ENCODE data around the gene PTGES2. TPM values are rescaled to one million over a fixed set of nuclear protein-coding genes. Genes with fewer than 3 reads are reported as not detected.

Gene PTGES2
- total RNA-seq, 1 donor from 2014 or later, result 47.5 TPM

DNA sequence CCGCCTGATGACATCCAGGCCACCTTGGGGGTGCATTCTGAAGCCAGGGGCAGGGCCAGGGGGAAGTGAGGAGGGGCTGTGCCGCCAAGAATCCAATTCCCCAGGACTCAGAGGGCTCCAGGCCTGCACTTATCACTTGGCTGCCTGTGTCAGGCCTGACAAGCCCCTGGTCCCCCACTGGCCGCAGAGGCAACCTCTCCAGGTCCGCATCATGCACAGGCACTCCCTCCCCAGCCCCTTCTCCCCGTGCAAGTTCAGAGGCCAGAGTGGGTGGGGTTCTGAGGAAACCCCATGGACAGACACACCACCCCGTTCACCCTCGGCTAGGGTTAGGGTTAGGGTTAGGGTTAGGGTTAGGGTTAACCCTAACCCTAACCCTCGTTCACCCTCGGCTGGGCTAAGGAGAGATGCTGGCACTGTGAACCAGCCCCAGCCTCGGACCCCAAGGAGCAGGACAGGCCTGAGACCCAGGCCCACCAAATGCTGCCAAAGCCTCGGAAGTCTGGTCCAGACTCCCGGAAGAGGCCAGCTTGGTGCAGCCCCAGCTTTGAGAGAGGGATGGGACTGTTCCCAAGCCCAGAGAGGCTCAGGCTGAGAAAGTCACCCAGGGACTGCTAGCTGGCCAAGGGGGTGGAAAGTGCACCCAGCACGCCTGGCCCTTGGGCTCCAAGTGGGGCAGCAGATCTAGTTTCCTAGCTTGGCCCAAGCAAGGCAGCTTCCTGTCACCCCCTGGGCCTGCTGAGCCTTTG, 26.6 kb upstream of the PTGES2 start:
- Histone ChIP-seq H3K36me3 (ENCODE audit: control insufficient read depth in 3 of 3, insufficient read depth in 3 of 3, low read length in 3 of 3) (no peaks in the 10 kb centered on the region), H3K27ac (ENCODE audit: low read depth, low read length) (no peak overlapping the region), H3K27me3 (ENCODE audit: control insufficient read depth in 3 of 3, insufficient read depth in 3 of 3, low read length in 3 of 3) (no peaks in the 10 kb centered on the region), H3K4me1 (ENCODE audit: control insufficient read depth in 3 of 3, insufficient read depth in 3 of 3, low read length in 3 of 3) (peaks cover 4 to 5% (median 5%) of the 10 kb centered on the region in 3 donors), H3K4me3 (ENCODE audit: low read length in 3 of 3) (no peak overlapping the region), H3K9ac (ENCODE audit: low read depth in 1 of 3, low read length in 3 of 3) (no peak overlapping the region), H3K9me3 (ENCODE audit: control insufficient read depth in 3 of 3, low read length in 3 of 3) (no peaks in the 10 kb centered on the region)

DNA sequence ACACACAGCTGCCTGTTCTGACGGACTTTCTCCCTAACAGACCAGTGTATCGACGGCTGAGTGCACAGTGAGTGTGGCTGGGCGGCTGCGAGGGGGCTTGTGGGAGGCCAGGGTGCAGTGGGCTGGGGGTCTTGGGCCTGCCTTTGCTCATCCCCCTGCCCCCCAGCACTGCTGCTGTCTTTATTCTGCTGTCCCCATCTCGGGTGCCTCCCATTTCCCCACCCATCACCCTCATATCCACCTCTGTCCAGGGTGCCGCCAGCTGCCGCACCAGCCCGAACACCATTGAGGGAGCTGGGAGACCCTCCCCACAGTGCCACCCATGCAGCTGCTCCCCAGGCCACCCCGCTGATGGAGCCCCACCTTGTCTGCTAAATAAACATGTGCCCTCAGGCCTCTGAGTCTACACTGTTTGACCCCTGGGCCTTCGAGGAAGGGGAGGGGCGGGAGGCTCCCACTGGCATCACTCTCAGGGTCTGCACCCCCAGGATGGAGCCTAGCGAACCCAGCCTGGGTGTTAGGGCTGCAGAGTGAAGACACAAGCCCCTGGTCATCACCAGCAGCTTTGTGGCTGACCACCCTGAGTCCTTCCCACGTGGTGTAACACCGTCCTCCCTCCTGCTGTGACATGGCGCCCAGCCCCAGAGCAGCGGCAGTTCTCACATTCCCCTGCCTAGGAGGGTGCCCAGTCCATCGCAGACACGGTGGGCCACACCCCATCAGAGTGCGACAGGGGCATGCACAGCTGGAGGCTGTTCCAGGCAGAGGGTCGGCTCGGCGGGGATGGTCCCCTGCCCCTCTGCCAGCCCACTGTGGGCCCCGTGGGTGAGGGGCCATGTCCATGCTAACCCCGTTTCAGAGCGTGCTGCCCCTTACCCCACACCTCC, 25.8 kb upstream of the PTGES2 start:
- no peak overlapping the region for H3K4me3 ChIP-seq (ENCODE audit: low read length in 3 of 3)
- H3K4me1 ChIP-seq (ENCODE audit: control insufficient read depth in 3 of 3, insufficient read depth in 3 of 3, low read length in 3 of 3), result peaks cover 11 to 12% (median 12%) of the 10 kb centered on the region in 3 donors
- H3K9me3 ChIP-seq (ENCODE audit: control insufficient read depth in 3 of 3, low read length in 3 of 3), result no peaks in the 10 kb centered on the region
- H3K27ac ChIP-seq (ENCODE audit: low read depth, low read length), result no peak overlapping the region
- H3K27me3 ChIP-seq (ENCODE audit: control insufficient read depth in 3 of 3, insufficient read depth in 3 of 3, low read length in 3 of 3), result no peaks in the 10 kb centered on the region
- no peak overlapping the region for H3K9ac ChIP-seq (ENCODE audit: low read depth in 1 of 3, low read length in 3 of 3)
- H3K36me3 ChIP-seq (ENCODE audit: control insufficient read depth in 3 of 3, insufficient read depth in 3 of 3, low read length in 3 of 3), result no peaks in the 10 kb centered on the region

DNA sequence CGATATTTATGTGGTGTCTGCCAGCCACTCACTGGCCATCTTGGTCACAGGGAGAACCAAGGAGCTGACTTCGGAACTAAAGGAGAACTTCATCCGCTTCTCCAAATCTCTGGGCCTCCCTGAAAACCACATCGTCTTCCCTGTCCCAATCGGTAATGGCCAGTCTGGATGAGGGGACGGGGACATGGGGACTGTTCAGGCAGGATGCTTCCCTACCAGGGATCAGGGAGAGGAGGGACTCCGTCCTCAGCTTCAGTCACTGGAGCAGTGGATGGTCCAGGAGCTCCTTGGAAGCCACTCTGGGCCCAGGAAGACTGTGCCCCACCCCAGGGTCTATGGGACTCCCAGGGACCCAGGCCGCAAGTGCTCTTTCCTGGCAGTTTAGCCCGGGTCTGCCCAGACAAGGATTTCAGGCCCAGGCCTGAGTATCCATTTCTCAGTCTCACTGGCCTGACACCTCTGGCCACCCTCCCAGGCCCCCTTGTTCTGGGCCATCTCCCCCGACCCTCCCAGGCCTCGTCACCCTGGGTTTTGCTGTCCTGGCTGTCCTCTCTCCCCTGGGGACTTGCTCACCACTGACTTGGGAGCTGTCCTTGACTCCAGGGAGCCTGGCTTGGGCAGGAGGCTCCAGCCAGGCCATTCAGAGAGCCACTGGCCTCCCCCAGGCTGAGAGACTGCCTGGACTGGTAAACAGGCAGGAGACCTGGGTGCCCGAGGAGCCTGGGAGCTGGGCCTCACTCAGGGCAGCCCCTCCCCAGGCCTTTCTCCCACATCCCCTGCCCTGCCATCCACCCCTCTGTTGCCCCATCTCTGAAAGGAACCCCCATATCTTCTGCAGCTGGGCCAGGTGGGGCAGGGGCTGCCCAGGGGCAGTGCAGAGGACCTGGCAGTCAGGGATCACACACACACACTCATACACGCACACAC, 24.9 kb upstream of the PTGES2 start:
- Histone ChIP-seq H3K9ac (ENCODE audit: low read depth in 1 of 3, low read length in 3 of 3) (no peak overlapping the region), H3K27me3 (ENCODE audit: control insufficient read depth in 3 of 3, insufficient read depth in 3 of 3, low read length in 3 of 3) (no peaks in the 10 kb centered on the region), H3K9me3 (ENCODE audit: control insufficient read depth in 3 of 3, low read length in 3 of 3) (no peaks in the 10 kb centered on the region), H3K4me1 (ENCODE audit: control insufficient read depth in 3 of 3, insufficient read depth in 3 of 3, low read length in 3 of 3) (peaks cover 11 to 12% (median 12%) of the 10 kb centered on the region in 3 donors), H3K4me3 (ENCODE audit: low read length in 3 of 3) (no peak overlapping the region), H3K27ac (ENCODE audit: low read depth, low read length) (no peak overlapping the region), H3K36me3 (ENCODE audit: control insufficient read depth in 3 of 3, insufficient read depth in 3 of 3, low read length in 3 of 3) (no peaks in the 10 kb centered on the region)

DNA sequence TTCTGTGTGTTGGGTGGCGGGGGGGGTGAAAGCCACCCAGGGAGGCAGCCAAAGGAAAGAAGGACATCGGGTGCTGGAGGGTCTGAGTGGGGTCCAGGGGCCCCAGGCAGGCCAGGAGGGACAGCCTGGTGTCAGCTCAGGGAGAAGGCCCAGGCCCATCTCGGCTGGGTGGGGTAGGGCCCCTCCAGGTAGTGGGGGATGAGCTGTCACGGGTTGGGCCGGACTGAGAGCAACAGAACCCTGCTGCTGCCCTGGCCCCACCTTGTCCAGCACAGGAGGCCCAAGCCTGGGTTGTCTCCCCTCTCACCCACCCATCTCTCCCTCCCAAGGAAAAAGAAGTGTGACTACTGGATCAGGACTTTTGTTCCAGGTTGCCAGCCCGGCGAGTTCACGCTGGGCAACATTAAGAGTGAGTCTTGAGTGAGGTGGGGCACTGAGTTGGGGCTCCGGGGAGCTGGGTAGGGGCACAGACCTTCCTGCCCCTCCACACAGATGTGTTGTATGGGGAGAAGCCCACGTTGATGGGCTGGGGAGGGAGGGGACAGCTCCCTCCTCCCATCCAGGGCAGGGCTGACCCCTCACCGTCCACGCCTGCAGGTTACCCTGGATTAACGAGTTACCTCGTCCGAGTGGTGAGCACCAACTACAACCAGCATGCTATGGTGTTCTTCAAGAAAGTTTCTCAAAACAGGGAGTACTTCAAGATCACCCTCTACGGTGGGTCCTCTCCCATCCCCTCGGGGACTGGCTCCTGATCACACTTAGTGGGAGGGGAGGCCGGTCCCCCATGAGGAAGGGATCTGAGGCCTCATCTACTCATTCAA, 24.0 kb upstream of the PTGES2 start:
- peaks cover 11 to 12% (median 12%) of the 10 kb centered on the region in 3 donors for H3K4me1 ChIP-seq (ENCODE audit: control insufficient read depth in 3 of 3, insufficient read depth in 3 of 3, low read length in 3 of 3)
- H3K9ac ChIP-seq (ENCODE audit: low read depth in 1 of 3, low read length in 3 of 3), result no peak overlapping the region
- no peak overlapping the region for H3K4me3 ChIP-seq (ENCODE audit: low read length in 3 of 3)
- H3K27ac ChIP-seq (ENCODE audit: low read depth, low read length), result no peak overlapping the region
- H3K9me3 ChIP-seq (ENCODE audit: control insufficient read depth in 3 of 3, low read length in 3 of 3), result no peaks in the 10 kb centered on the region
- no peaks in the 10 kb centered on the region for H3K36me3 ChIP-seq (ENCODE audit: control insufficient read depth in 3 of 3, insufficient read depth in 3 of 3, low read length in 3 of 3)
- no peaks in the 10 kb centered on the region for H3K27me3 ChIP-seq (ENCODE audit: control insufficient read depth in 3 of 3, insufficient read depth in 3 of 3, low read length in 3 of 3)

DNA sequence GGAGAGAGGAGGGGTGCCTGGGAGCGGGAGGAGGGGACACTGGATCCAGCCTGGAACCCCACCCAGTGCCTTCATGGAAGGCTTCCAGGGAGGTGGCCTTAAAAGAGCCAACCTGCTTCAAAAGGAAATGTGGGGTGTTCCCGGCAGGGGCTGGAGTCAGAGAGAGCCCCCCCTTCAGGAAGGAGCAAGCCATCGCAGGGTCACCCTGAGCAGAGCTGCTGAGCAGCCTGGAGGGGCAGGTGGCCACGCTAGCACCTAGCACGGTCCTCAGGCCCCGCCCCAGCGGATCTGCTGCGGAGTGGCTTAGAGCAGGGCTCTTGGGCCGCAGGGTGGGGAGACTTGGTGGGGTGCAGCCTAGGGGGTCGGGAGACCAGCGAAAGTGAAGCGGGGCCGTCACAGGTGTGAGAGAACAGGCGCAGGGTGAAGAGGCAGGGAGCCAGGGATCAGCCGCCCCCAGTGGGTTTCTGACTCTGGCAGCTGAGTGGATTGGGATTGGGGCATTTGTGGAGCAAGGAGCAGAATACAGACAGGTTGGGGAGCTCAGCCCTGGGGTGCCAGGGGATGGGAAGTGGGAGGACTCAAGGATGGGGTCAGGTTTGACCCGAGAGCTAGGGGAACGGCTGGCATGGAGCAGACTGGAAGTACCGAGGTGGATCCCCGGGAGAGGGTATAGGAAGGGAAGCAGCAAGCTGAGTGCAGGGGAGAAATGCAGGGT, 23.2 kb upstream of the PTGES2 start:
- H3K27me3 ChIP-seq (ENCODE audit: control insufficient read depth in 3 of 3, insufficient read depth in 3 of 3, low read length in 3 of 3), result no peaks in the 10 kb centered on the region
- H3K27ac ChIP-seq (ENCODE audit: low read depth, low read length), result no peak overlapping the region
- no peak overlapping the region for H3K4me3 ChIP-seq (ENCODE audit: low read length in 3 of 3)

DNA sequence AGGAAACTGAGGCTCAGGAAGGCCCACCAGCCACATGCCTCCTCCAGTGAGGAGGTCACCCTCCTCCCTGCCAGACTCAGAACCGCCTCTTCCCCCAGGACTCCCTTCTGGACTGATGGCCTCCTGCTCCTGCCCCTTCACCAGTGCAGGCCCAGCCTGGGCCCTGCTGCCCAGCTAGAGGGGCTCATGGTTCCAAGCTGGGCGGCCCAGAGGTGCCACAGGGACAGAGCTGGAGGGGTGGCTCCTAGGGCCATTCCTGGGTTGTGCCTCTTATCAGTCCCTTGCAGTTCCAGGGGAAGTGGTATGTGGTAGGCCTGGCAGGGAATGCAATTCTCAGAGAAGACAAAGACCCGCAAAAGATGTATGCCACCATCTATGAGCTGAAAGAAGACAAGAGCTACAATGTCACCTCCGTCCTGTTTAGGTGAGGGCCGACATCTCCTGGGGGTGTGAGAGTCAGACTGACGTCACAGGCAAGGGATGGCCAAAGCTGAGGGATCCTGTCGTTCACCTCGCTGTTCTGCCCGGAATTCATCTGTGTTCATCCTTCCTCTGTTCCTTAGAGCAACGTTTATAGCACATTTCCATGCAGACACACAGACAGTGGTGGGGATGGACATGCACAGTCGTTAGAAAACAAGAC, 22.5 kb upstream of the PTGES2 start:
- Histone ChIP-seq H3K9ac (ENCODE audit: low read depth in 1 of 3, low read length in 3 of 3) (no peak overlapping the region), H3K27ac (ENCODE audit: low read depth, low read length) (no peak overlapping the region), H3K4me3 (ENCODE audit: low read length in 3 of 3) (no peak overlapping the region), H3K27me3 (ENCODE audit: control insufficient read depth in 3 of 3, insufficient read depth in 3 of 3, low read length in 3 of 3) (no peaks in the 10 kb centered on the region), H3K36me3 (ENCODE audit: control insufficient read depth in 3 of 3, insufficient read depth in 3 of 3, low read length in 3 of 3) (no peaks in the 10 kb centered on the region), H3K9me3 (ENCODE audit: control insufficient read depth in 3 of 3, low read length in 3 of 3) (no peaks in the 10 kb centered on the region), H3K4me1 (ENCODE audit: control insufficient read depth in 3 of 3, insufficient read depth in 3 of 3, low read length in 3 of 3) (peaks cover 11 to 12% (median 12%) of the 10 kb centered on the region in 3 donors)

More for the DNA sequence above, 23.2 kb upstream of the PTGES2 start:
- peaks cover 11 to 12% (median 12%) of the 10 kb centered on the region in 3 donors for H3K4me1 ChIP-seq (ENCODE audit: control insufficient read depth in 3 of 3, insufficient read depth in 3 of 3, low read length in 3 of 3)
- H3K36me3 ChIP-seq (ENCODE audit: control insufficient read depth in 3 of 3, insufficient read depth in 3 of 3, low read length in 3 of 3), result no peaks in the 10 kb centered on the region
- H3K9me3 ChIP-seq (ENCODE audit: control insufficient read depth in 3 of 3, low read length in 3 of 3), result no peaks in the 10 kb centered on the region
- no peak overlapping the region for H3K9ac ChIP-seq (ENCODE audit: low read depth in 1 of 3, low read length in 3 of 3)

DNA sequence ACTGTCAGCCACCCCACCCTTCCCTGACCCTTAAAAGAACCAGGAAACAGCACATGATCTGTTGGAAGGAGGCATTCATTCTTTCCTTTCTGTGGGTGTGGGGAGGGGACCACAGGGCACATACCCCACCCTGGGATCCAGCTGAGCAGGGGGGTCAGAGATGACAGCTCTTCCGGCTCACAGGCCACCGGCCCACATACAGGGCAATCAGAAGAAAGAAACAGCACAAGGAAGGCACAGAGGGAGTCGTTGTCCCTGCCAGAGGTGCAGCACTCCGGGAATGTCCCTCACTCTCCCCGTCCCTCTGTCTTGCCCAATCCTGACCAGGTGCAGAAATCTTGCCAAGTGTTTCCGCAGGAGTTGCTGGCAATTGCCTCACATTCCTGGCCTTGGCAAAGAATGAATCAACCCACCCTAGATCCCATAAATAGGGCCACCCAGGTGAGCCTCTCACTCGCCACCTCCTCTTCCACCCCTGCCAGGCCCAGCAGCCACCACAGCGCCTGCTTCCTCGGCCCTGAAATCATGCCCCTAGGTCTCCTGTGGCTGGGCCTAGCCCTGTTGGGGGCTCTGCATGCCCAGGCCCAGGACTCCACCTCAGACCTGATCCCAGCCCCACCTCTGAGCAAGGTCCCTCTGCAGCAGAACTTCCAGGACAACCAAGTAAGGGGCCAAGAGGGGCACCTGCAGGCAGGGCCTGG, 21.6 kb upstream of the PTGES2 start, which contains the start of gene LCN2:
Gene LCN2 (plus strand): TSS at position 453 of the 701 bp plus-strand sequence. CDS start 73 bp downstream, at position 526.
- Histone ChIP-seq H3K36me3 (ENCODE audit: control insufficient read depth in 3 of 3, insufficient read depth in 3 of 3, low read length in 3 of 3) (no peaks in the 10 kb centered on the region), H3K4me3 (ENCODE audit: low read length in 3 of 3) (no peak within 1 kb of the TSS), H3K9me3 (ENCODE audit: control insufficient read depth in 3 of 3, low read length in 3 of 3) (no peaks in the 10 kb centered on the region), H3K9ac (ENCODE audit: low read depth in 1 of 3, low read length in 3 of 3) (no peak within 1 kb of the TSS), H3K4me1 (ENCODE audit: control insufficient read depth in 3 of 3, insufficient read depth in 3 of 3, low read length in 3 of 3) (peaks cover 11 to 12% (median 12%) of the 10 kb centered on the region in 3 donors), H3K27ac (ENCODE audit: low read depth, low read length) (no peak within 1 kb of the TSS), H3K27me3 (ENCODE audit: control insufficient read depth in 3 of 3, insufficient read depth in 3 of 3, low read length in 3 of 3) (no peaks in the 10 kb centered on the region)

DNA sequence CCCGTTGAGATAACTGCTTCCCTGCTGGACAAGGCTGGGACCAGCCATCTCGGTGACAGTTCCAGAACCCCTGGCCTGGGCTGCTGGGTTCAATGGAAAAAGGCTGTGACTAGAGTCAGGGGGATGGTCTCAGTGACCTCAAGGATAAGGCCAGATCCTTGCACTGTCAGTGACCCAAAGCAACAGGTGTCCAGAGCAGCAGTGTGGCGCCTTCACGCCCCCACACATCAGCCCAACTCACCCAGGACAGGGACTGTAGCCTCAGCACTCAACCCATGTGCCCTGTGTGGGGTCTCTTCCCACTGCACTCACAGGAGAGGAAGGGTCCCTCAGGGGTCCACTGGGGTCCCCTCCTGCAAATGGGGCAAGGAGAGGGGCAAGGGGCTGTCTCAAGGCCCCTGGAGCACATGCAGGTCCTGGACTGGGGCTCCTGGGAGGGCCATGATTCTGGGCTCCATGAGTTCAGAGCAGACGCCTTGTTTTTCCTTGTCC, 21.0 kb upstream of the PTGES2 start:
- H3K27me3 ChIP-seq (ENCODE audit: control insufficient read depth in 3 of 3, insufficient read depth in 3 of 3, low read length in 3 of 3), result no peaks in the 10 kb centered on the region
- H3K9ac ChIP-seq (ENCODE audit: low read depth in 1 of 3, low read length in 3 of 3), result no peak overlapping the region
- peaks cover 12 to 14% (median 12%) of the 10 kb centered on the region in 3 donors for H3K4me1 ChIP-seq (ENCODE audit: control insufficient read depth in 3 of 3, insufficient read depth in 3 of 3, low read length in 3 of 3)
- H3K4me3 ChIP-seq (ENCODE audit: low read length in 3 of 3), result no peak overlapping the region
- H3K9me3 ChIP-seq (ENCODE audit: control insufficient read depth in 3 of 3, low read length in 3 of 3), result no peaks in the 10 kb centered on the region
- no peaks in the 10 kb centered on the region for H3K36me3 ChIP-seq (ENCODE audit: control insufficient read depth in 3 of 3, insufficient read depth in 3 of 3, low read length in 3 of 3)
- no peak overlapping the region for H3K27ac ChIP-seq (ENCODE audit: low read depth, low read length)

Data from skeletal muscle tissue (tissue), 4 donors.